ENCODE results near the gene CHCHD10.
"Not testable (repeated sequence)": the region's sequence is repeated elsewhere in the genome, so short reads cannot be mapped to it uniquely, and the experiment has no call there.

The CHCHD10 gene

GRCh38 chr22:23750714-23751440 lies 16.9 kb downstream of the CHCHD10 start, which contains the start of gene ZNF70:
Gene ZNF70, minus strand, starts transcription at chr22:23751112. Its CDS starts 5,972 bp downstream, at chr22:23745140.
- Mint-ChIP-seq H3K27me3 (no peaks in the 10 kb centered on the region), H3K9me3 (no peaks in the 10 kb centered on the region), H3K4me3 (peak within 1 kb of the TSS; percentile 94 to 96), H3K4me1 (peaks cover 26% of the 10 kb centered on the region), H3K27ac (peak within 1 kb of the TSS; percentile 94 to 96)
- DNase-seq (peak; percentile 84 to 87), ATAC-seq (peak; percentile 99)

GRCh38 chr22:23750367-23750713 lies 17.4 kb downstream of the CHCHD10 start:
- Mint-ChIP-seq H3K27me3 (no peaks in the 10 kb centered on the region), H3K27ac (peak overlapping the region; percentile 65 to 94), H3K4me1 (peaks cover 26% of the 10 kb centered on the region), H3K4me3 (peak overlapping the region; percentile 94 to 96), H3K9me3 (no peaks in the 10 kb centered on the region)
- ATAC-seq (no peak), DNase-seq (no peak)

GRCh38 chr22:23749841-23750301 lies 17.9 kb downstream of the CHCHD10 start:
- H3K27me3 Mint-ChIP-seq, result no peaks in the 10 kb centered on the region
- H3K9me3 Mint-ChIP-seq, result peaks cover 0 to 4% of the 10 kb centered on the region in 2 donors
- peaks cover 26% of the 10 kb centered on the region for H3K4me1 Mint-ChIP-seq
- H3K4me3 Mint-ChIP-seq, result peak overlapping the region; percentile 94 to 96
- H3K27ac Mint-ChIP-seq, result no peak overlapping the region
- ATAC-seq (no peak), DNase-seq (no peak)

GRCh38 chr22:23745791-23746190 lies 22.0 kb downstream of the CHCHD10 start:
- no peak for ATAC-seq
- Mint-ChIP-seq H3K27me3 (no peaks in the 10 kb centered on the region), H3K4me1 (peaks cover 14% of the 10 kb centered on the region), H3K4me3 (no peak overlapping the region), H3K9me3 (peaks cover 4 to 16% of the 10 kb centered on the region in 2 donors), H3K27ac (no peak overlapping the region)
- no peak for DNase-seq

- DNase-seq, result no peak
- ATAC-seq, result no peak
- Mint-ChIP-seq H3K27me3 (no peaks in the 10 kb centered on the region), H3K27ac (no peak overlapping the region), H3K4me1 (peaks cover under 1% of the 10 kb centered on the region), H3K9me3 (peaks cover 4 to 16% of the 10 kb centered on the region in 2 donors), H3K4me3 (no peak overlapping the region)
Measured at GRCh38 chr22:23744485-23744884, 23.3 kb downstream of the CHCHD10 start.

GRCh38 chr22:23744001-23744400 lies 23.8 kb downstream of the CHCHD10 start:
- no peak for DNase-seq
- H3K9me3 Mint-ChIP-seq, result peaks cover 4 to 16% of the 10 kb centered on the region in 2 donors
- H3K27ac Mint-ChIP-seq, result no peak overlapping the region
- no peak overlapping the region for H3K4me3 Mint-ChIP-seq
- no peaks in the 10 kb centered on the region for H3K4me1 Mint-ChIP-seq
- ATAC-seq, result no peak
- no peaks in the 10 kb centered on the region for H3K27me3 Mint-ChIP-seq

GRCh38 chr22:23743303-23743705 lies 24.5 kb downstream of the CHCHD10 start:
- no peak overlapping the region for H3K27ac Mint-ChIP-seq
- H3K27me3 Mint-ChIP-seq, result no peaks in the 10 kb centered on the region
- DNase-seq (no peak), ATAC-seq (no peak)
- H3K9me3 Mint-ChIP-seq, result peaks cover 4 to 16% of the 10 kb centered on the region in 2 donors
- H3K4me3 Mint-ChIP-seq, result no peak overlapping the region
- H3K4me1 Mint-ChIP-seq, result no peaks in the 10 kb centered on the region

- no peaks in the 10 kb centered on the region for H3K4me1 Mint-ChIP-seq
Measured at GRCh38 chr22:23742505-23743264, 25.1 kb downstream of the CHCHD10 start.

GRCh38 chr22:23737696-23738095 lies 30.1 kb downstream of the CHCHD10 start:
- DNase-seq (no peak), ATAC-seq (no peak)
- no peak overlapping the region for H3K27ac Mint-ChIP-seq
- H3K9me3 Mint-ChIP-seq, result no peaks in the 10 kb centered on the region
- no peaks in the 10 kb centered on the region for H3K4me1 Mint-ChIP-seq
- H3K27me3 Mint-ChIP-seq, result no peaks in the 10 kb centered on the region
- no peak overlapping the region for H3K4me3 Mint-ChIP-seq

More at GRCh38 chr22:23742505-23743264, 25.1 kb downstream of the CHCHD10 start:
- H3K9me3 Mint-ChIP-seq, result peaks cover 4 to 16% of the 10 kb centered on the region in 2 donors
- H3K27me3 Mint-ChIP-seq, result no peaks in the 10 kb centered on the region
- DNase-seq, result no peak
- ATAC-seq, result no peak
- no peak overlapping the region for H3K4me3 Mint-ChIP-seq
- peak overlapping the region in 1 of 2 donors; percentile 85 for H3K27ac Mint-ChIP-seq

GRCh38 chr22:23728108-23728507 lies 39.7 kb downstream of the CHCHD10 start:
- not testable (repeated sequence) for H3K9me3 Mint-ChIP-seq, H3K4me1 Mint-ChIP-seq, DNase-seq, H3K27me3 Mint-ChIP-seq, ATAC-seq, H3K4me3 Mint-ChIP-seq
- H3K27ac Mint-ChIP-seq, result peak overlapping the region in 1 of 2 donors; percentile 31

- Mint-ChIP-seq H3K27me3 (no peaks in the 10 kb centered on the region), H3K4me1 (peaks cover under 1% of the 10 kb centered on the region), H3K27ac (no peak overlapping the region), H3K9me3 (no peaks in the 10 kb centered on the region), H3K4me3 (no peak overlapping the region)
- DNase-seq, result no peak
- no peak for ATAC-seq
Measured at GRCh38 chr22:23722724-23723123, 45.0 kb downstream of the CHCHD10 start.

GRCh38 chr22:23722160-23722559 lies 45.6 kb downstream of the CHCHD10 start:
- Mint-ChIP-seq H3K4me3 (no peak overlapping the region), H3K27me3 (no peaks in the 10 kb centered on the region), H3K9me3 (no peaks in the 10 kb centered on the region), H3K27ac (no peak overlapping the region), H3K4me1 (peaks cover 7% of the 10 kb centered on the region)
- ATAC-seq, result no peak
- DNase-seq, result no peak

GRCh38 chr22:23720855-23721254 lies 46.9 kb downstream of the CHCHD10 start:
- DNase-seq, result no peak
- Mint-ChIP-seq H3K27me3 (no peaks in the 10 kb centered on the region), H3K4me1 (peaks cover 12% of the 10 kb centered on the region)

GRCh38 chr22:23718371-23719165 lies 49.2 kb downstream of the CHCHD10 start:
- Mint-ChIP-seq H3K27me3 (no peaks in the 10 kb centered on the region), H3K9me3 (no peaks in the 10 kb centered on the region), H3K27ac (no peak overlapping the region), H3K4me3 (no peak overlapping the region), H3K4me1 (peaks cover 33% of the 10 kb centered on the region)
- no peak for ATAC-seq
- no peak for DNase-seq

More at GRCh38 chr22:23720855-23721254, 46.9 kb downstream of the CHCHD10 start:
- H3K9me3 Mint-ChIP-seq, result no peaks in the 10 kb centered on the region
- H3K4me3 Mint-ChIP-seq, result no peak overlapping the region
- H3K27ac Mint-ChIP-seq, result peak overlapping the region in 1 of 2 donors; percentile 63
- no peak for ATAC-seq

Measured in stimulated activated naive CD8-positive, alpha-beta T cell treated with anti-CD3 and anti-CD28 coated beads, Interleukin-15, amount 100 ng/mL, for 72 hours (primary cell).